Measurements from ENCODE around the gene BTBD10.

The BTBD10 gene

DNA sequence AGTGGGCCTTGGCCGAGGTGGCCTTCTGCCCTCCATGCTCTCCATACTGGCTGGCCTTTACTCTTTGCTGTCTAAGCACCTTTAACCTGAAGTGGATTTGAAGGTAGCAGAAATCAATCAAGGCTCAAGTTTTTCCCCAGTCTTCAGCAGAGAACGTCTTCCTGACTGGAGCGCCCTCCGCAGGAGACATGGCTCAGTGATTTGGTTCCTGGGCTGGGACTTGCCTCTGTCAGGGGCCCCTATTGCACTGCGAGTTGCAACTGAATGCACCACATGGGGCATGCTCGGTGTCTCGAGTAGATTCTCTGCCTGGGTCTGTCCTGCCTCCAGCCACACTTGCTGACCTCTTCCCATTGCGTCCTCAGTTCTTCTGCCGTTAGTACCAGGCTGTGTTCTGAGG lies 105.8 kb downstream of the BTBD10 start:
- H3K27ac ChIP-seq, result no peak overlapping the region
- TF ChIP-seq, protein P1, sequence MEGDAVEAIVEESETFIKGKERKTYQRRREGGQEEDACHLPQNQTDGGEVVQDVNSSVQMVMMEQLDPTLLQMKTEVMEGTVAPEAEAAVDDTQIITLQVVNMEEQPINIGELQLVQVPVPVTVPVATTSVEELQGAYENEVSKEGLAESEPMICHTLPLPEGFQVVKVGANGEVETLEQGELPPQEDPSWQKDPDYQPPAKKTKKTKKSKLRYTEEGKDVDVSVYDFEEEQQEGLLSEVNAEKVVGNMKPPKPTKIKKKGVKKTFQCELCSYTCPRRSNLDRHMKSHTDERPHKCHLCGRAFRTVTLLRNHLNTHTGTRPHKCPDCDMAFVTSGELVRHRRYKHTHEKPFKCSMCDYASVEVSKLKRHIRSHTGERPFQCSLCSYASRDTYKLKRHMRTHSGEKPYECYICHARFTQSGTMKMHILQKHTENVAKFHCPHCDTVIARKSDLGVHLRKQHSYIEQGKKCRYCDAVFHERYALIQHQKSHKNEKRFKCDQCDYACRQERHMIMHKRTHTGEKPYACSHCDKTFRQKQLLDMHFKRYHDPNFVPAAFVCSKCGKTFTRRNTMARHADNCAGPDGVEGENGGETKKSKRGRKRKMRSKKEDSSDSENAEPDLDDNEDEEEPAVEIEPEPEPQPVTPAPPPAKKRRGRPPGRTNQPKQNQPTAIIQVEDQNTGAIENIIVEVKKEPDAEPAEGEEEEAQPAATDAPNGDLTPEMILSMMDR (conservative IDR thresholded peaks at IDR 0.05), result no peak
- no peak for TF ChIP-seq ZFX (IDR thresholded peaks at IDR 0.05)

DNA sequence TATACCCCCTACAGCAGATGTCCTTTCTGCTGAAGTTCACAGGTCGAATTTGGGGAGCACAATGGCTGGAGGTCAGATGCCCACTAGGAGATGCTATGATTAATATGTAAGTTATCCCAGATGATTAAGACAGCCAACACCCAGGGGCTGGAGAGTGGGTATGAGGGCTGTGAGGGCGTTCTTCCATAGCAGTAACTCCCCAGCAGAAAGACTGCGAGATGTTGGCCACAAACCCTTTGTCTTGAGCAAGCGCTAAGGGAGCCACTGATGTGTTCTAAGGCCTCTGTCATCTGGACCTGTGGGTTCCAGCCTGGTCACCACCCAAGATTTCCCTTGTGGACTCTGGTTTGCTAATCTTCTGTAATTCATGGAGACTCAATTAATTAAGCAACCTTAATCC lies 107.8 kb downstream of the BTBD10 start:
- no peak for TF ChIP-seq ZFX (IDR thresholded peaks at IDR 0.05)
- TF ChIP-seq, protein P1 (conservative IDR thresholded peaks at IDR 0.05), result no peak

DNA sequence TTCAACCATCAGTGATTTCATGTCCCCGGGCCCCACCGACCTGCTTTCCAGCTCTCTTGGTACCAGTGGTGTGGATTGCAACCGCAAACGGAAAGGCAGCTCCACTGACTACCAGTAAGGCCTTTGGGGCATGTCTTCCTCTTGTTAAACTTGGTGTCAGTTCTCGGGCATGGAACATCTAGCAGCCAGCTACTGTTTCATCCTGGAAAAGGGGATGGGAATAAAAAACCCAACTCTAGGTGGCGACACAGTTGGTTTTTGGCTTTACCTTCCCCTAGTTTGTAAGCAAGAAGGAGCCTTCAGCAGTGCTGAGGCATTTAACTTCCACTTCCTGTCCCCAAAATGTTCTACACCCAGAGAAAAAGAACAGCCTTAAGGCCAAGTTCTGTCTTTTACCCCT lies 108.7 kb downstream of the BTBD10 start:
- TF ChIP-seq ZFX (IDR thresholded peaks at IDR 0.05), result no peak
- TF ChIP-seq, protein P1 (conservative IDR thresholded peaks at IDR 0.05), result peak; percentile 54
- H3K27ac ChIP-seq, result no peak overlapping the region

More for the DNA sequence above, 107.8 kb downstream of the BTBD10 start:
- no peak overlapping the region for H3K27ac ChIP-seq

DNA sequence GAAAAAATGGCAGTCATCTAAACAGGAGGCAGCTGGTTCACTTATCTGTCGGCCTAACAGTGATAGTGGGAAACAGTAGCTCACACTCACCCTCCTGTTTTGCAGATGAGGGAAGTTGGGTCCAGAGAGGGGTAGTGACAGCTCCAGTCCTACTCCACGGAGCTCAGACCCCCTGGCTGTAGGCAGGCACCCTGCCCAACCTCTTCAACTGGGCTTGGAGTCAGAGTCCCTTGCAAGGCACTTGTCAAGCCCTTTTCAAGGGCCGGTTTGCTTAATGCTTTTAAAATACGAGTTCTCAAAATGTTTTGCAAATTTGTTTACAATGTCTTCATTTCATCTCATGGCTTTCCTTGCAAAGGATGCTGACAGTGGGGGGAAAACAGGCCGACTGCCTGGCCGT lies 110.3 kb downstream of the BTBD10 start:
- H3K27ac ChIP-seq, result no peak overlapping the region
- TF ChIP-seq, protein P1 (conservative IDR thresholded peaks at IDR 0.05), result no peak
- no peak for TF ChIP-seq ZFX (IDR thresholded peaks at IDR 0.05)

DNA sequence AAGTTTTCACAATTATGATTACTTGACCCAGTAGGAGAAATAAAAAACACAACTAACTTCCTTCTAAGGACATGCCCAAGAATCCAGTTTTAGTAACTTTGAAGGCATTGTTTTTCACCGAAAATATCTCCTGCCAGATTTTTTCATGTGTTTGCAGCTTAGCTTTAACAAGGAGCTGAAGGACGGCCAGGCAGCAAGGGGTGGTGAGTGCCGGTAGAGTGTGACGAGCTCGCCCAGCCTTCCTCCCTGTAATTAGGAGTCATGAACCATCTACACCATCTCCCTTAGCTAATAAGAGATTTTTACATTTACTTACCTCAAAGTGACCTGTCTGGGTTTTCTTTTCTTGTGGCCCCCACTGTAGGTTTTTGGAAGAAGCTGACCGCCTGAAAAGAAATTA lies 113.4 kb downstream of the BTBD10 start:
- no peak for TF ChIP-seq ZFX (IDR thresholded peaks at IDR 0.05)
- TF ChIP-seq, protein P1 (conservative IDR thresholded peaks at IDR 0.05), result no peak
- no peak overlapping the region for H3K27ac ChIP-seq

DNA sequence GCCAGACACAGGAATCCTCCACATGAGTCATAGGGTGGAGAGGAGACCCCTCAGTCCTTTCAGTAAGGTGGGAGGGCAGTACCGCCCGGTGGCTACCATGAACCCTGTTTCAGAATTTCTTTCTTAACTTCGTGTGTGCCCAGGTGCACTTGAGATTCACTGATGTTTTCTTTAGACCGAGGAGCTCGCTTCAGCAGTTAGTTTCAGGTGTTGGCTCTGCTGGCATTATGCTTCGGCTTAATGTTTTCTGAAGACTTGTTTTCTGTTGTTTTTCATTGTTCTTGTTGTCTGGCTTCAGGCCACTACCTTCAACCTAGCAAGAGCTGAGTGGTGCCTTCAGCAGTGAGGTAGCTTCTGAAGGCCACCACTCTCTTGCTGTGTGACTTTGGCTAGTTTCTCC lies 114.0 kb downstream of the BTBD10 start:
- no peak overlapping the region for H3K27ac ChIP-seq

DNA sequence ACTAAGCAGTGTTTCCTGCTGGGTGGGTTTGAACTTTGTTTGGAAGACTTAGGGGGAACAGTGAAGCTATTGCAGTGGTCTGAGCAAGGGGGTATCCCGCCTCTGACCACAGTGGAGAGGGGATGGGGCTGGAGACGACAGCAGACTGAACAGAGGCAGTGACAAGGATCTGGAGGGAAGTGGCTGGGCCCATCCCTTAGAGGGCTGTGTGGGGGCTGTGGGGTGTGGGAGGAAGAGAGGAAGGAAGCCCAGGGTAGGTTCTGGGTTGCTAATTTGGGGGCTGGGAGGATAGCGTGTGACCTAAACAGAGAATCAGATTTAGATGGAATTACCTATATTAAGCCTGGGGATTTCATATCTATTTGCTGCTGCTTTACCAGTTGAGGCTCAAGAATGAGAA lies 114.7 kb downstream of the BTBD10 start:
- no peak for TF ChIP-seq ZFX (IDR thresholded peaks at IDR 0.05)
- TF ChIP-seq, protein P1 (conservative IDR thresholded peaks at IDR 0.05), result no peak
- no peak overlapping the region for H3K27ac ChIP-seq

More for the DNA sequence above, 114.0 kb downstream of the BTBD10 start:
- TF ChIP-seq, protein P1 (conservative IDR thresholded peaks at IDR 0.05), result no peak
- no peak for TF ChIP-seq ZFX (IDR thresholded peaks at IDR 0.05)

All from C4-2B (cell line).